ENCODE results near the gene HOXD10.

HOXD10 gene

GRCh38 chr2:176080540-176081375, 35.8 kb upstream of the HOXD10 start:
- no peak for TF ChIP-seq CTCF (IDR thresholded peaks at IDR 0.05; ENCODE audit: low read depth, low read length)
- H3K4me3 ChIP-seq (ENCODE audit: low read depth, low read length): no peak overlapping the region

GRCh38 chr2:176081376-176081836, 35.2 kb upstream of the HOXD10 start:
- TF ChIP-seq CTCF (IDR thresholded peaks at IDR 0.05; ENCODE audit: low read depth, low read length): no peak
- H3K4me3 ChIP-seq (ENCODE audit: low read depth, low read length): no peak overlapping the region

- H3K4me3 ChIP-seq (ENCODE audit: low read depth, low read length): no peak overlapping the region
- TF ChIP-seq CTCF (IDR thresholded peaks at IDR 0.05; ENCODE audit: low read depth, low read length): no peak
These were observed 34.6 kb upstream of the HOXD10 start for GRCh38 chr2:176081837-176082524.

GRCh38 chr2:176082525-176082823, 34.1 kb upstream of the HOXD10 start:
- H3K4me3 ChIP-seq (ENCODE audit: low read depth, low read length): no peak overlapping the region
- no peak for TF ChIP-seq CTCF (IDR thresholded peaks at IDR 0.05; ENCODE audit: low read depth, low read length)

GRCh38 chr2:176082824-176083751, 33.5 kb upstream of the HOXD10 start:
- no peak for TF ChIP-seq CTCF (IDR thresholded peaks at IDR 0.05; ENCODE audit: low read depth, low read length)
- no peak overlapping the region for H3K4me3 ChIP-seq (ENCODE audit: low read depth, low read length)

GRCh38 chr2:176083796-176084261, 32.7 kb upstream of the HOXD10 start, which contains the start of gene EVX2:
TSS of gene EVX2 (minus strand) at chr2:176083962. CDS start at chr2:176083776, 186 bp downstream.
- no peak within 1 kb of the TSS for H3K4me3 ChIP-seq (ENCODE audit: low read depth, low read length)
- TF ChIP-seq CTCF (IDR thresholded peaks at IDR 0.05; ENCODE audit: low read depth, low read length): no peak

Measured in WI38 (cell line).